HepG2 (cell line): ENCODE measurements around the gene SLC5A5. TPM values are rescaled to one million over a fixed set of nuclear protein-coding genes. Genes with fewer than 3 reads are reported as not detected.

Source experiments
- AGO1 ChIP-seq: fragments of 200-400 bp; formaldehyde crosslinking; IDR thresholded peaks from 2 replicates; pipeline ENCODE4 v1.6.1; 2017; ENCODE audit warnings: mild to moderate bottlenecking, low read depth, low read length, moderate library complexity; ENCODE audit not compliant: poor library complexity, severe bottlenecking
- ARID2 ChIP-seq: sonication (generic); formaldehyde crosslinking; IDR thresholded peaks from 2 replicates; pipeline ENCODE4 v1.8.1; 2022; ENCODE audit warnings: mild to moderate bottlenecking, missing genetic modification reagents, borderline replicate concordance
- ATF6 ChIP-seq: sonication (generic); formaldehyde crosslinking; conservative IDR thresholded peaks from 2 replicates; pipeline ENCODE4 v1.4.0; 2020; ENCODE audit warnings: missing genetic modification reagents
- TFAP4 ChIP-seq: sonication (generic); IDR thresholded peaks from 2 replicates; pipeline ENCODE4 v1.6.1; 2016; ENCODE audit warnings: low read depth, borderline replicate concordance
- WIZ ChIP-seq: sonication (generic); formaldehyde crosslinking; IDR thresholded peaks from 2 replicates; pipeline ENCODE4 v1.5.1; 2020; ENCODE audit warnings: mild to moderate bottlenecking, missing genetic modification reagents
- ZEB1 ChIP-seq: IDR thresholded peaks from 2 replicates; pipeline ENCODE4 v1.6.1; 2012; ENCODE audit warnings: mild to moderate bottlenecking, low read depth, inconsistent platforms; ENCODE audit not compliant: insufficient replicate concordance
- ZFYVE20 ChIP-seq: sonication (generic); formaldehyde crosslinking; IDR thresholded peaks from 2 replicates; pipeline ENCODE4 v1.8.0; 2023; ENCODE audit warnings: low read depth, mild to moderate bottlenecking, moderate library complexity, missing genetic modification reagents, borderline replicate concordance
- ZNF235 ChIP-seq: sonication (generic); formaldehyde crosslinking; IDR thresholded peaks from 2 replicates; pipeline ENCODE4 v1.8.1; 2023; ENCODE audit warnings: mild to moderate bottlenecking, missing genetic modification reagents, borderline replicate concordance
- ZNF274 ChIP-seq: sonication (generic); formaldehyde crosslinking; IDR thresholded peaks from 2 replicates; pipeline ENCODE4 v1.5.1; 2020; ENCODE audit warnings: mild to moderate bottlenecking, missing genetic modification reagents
- ZNF382 ChIP-seq: sonication (generic); formaldehyde crosslinking; IDR thresholded peaks from 2 replicates; pipeline ENCODE4 v1.5.0; 2020; ENCODE audit warnings: missing genetic modification reagents, mild to moderate bottlenecking, borderline replicate concordance
- ZNF570 ChIP-seq: sonication (generic); formaldehyde crosslinking; IDR thresholded peaks from 2 replicates; pipeline ENCODE4 v1.4.0; 2020; ENCODE audit warnings: mild to moderate bottlenecking, missing genetic modification reagents, borderline replicate concordance
- ZNF644 ChIP-seq: IDR thresholded peaks from 2 replicates; pipeline ENCODE4 v1.6.1; 2016; ENCODE audit warnings: low read depth
- ZNF720 ChIP-seq: sonication (generic); formaldehyde crosslinking; IDR thresholded peaks from 2 replicates; pipeline ENCODE4 v1.4.0; 2020; ENCODE audit warnings: missing genetic modification reagents
- polyA plus RNA-seq, 8 experiments: library from polyadenylated mRNA; depleted of rRNA in 3 of 8; stranded (reverse) in 7 of 8; unstranded in 1 of 8; fragments of >200 nt; fragmentation: Illumina TruSeq in 4 of 8; extraction: Trizol in 4 of 8; gene quantifications; 2 replicates each; pipeline versions ENCODE4 v1.2.1 to v1.2.3, GENCODE V29; 2011 to 2016; ENCODE audit warnings: low read depth in 4 of 8, missing spikeins in 1 of 8, mixed read lengths in 1 of 8; ENCODE audit not compliant: insufficient read depth in 1 of 8
- total RNA-seq, 5 experiments: library from RNA; depleted of rRNA; stranded (reverse); fragments of >200 nt; fragmentation: Illumina TruSeq; extraction: Trizol; gene quantifications; 2 replicates each; pipeline ENCODE4 v1.2.3, GENCODE V29; 2016; ENCODE audit warnings: low read depth in 1 of 5
- TF ChIP-seq, protein P1 (sequence below): sonication (generic); formaldehyde crosslinking; IDR thresholded peaks from 2 replicates; pipeline ENCODE4 v1.4.0; 2020; ENCODE audit warnings: missing genetic modification reagents
- TF ChIP-seq, protein P2 (sequence below): sonication (generic); formaldehyde crosslinking; IDR thresholded peaks from 2 replicates; pipeline ENCODE4 v1.5.0; 2020; ENCODE audit warnings: mild to moderate bottlenecking, missing genetic modification reagents, borderline replicate concordance

SLC5A5 gene
- total and polyA plus RNA-seq, 2 of the 13 experiments (the other 11 are each of a cell fraction or from before 2014, with no cell fraction given) = not detected

DNA sequence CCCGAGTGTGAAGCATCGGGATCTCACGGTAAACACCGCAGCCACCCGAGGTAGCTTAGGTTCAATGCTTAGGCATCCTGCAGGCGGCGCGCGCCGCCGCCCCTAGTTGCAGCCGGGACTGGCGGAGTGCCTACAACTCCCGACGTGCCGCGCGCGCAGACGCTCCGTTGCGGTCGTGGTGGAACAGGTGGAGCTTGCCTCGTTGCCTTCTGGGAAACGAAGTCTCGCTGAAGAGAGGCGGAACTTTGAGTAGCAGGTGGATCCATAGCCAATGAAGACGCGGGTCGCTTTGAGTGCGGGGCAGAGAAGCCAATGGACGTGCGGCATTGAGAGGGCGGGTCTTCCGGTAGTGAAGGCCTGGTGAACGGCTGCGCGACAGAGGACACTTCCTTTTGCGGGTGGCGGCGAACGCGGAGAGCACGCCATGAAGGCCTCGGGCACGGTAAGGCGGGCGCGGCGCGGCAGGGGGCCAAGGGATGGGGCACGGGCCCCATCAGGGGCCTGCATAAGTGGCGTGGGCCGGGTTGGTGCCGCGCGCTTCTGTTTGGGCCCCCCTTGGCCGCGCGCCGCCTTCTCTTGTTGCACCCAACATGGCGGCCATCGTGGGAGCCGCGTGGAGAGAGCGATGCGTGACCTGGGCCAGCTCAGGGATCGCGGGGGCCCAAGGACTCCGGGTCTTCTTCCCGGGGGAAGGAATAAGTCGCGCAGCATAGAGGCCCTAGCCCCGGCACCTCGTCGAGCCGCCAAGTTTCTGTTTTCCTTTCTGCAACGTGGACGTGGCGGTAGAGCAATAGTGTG is 12.0 kb upstream of the SLC5A5 start, which contains the start of gene RPL18A (continued):
- no peak for TF ChIP-seq ZNF570 (CRISPR knock-in tag)
- TF ChIP-seq AGO1 = peak; percentile 36
- TF ChIP-seq ZNF644 (CRISPR knock-in tag) = no peak
- TF ChIP-seq ZNF720 (CRISPR knock-in tag) = no peak
- TF ChIP-seq ZNF274 (CRISPR knock-in tag) = no peak
- no peak for TF ChIP-seq ZFYVE20 (CRISPR knock-in tag)
- peak; percentile 75; the same call in 1 of the 2 replicates for TF ChIP-seq TFAP4
- no peak for TF ChIP-seq ZNF382
- TF ChIP-seq, protein P1, sequence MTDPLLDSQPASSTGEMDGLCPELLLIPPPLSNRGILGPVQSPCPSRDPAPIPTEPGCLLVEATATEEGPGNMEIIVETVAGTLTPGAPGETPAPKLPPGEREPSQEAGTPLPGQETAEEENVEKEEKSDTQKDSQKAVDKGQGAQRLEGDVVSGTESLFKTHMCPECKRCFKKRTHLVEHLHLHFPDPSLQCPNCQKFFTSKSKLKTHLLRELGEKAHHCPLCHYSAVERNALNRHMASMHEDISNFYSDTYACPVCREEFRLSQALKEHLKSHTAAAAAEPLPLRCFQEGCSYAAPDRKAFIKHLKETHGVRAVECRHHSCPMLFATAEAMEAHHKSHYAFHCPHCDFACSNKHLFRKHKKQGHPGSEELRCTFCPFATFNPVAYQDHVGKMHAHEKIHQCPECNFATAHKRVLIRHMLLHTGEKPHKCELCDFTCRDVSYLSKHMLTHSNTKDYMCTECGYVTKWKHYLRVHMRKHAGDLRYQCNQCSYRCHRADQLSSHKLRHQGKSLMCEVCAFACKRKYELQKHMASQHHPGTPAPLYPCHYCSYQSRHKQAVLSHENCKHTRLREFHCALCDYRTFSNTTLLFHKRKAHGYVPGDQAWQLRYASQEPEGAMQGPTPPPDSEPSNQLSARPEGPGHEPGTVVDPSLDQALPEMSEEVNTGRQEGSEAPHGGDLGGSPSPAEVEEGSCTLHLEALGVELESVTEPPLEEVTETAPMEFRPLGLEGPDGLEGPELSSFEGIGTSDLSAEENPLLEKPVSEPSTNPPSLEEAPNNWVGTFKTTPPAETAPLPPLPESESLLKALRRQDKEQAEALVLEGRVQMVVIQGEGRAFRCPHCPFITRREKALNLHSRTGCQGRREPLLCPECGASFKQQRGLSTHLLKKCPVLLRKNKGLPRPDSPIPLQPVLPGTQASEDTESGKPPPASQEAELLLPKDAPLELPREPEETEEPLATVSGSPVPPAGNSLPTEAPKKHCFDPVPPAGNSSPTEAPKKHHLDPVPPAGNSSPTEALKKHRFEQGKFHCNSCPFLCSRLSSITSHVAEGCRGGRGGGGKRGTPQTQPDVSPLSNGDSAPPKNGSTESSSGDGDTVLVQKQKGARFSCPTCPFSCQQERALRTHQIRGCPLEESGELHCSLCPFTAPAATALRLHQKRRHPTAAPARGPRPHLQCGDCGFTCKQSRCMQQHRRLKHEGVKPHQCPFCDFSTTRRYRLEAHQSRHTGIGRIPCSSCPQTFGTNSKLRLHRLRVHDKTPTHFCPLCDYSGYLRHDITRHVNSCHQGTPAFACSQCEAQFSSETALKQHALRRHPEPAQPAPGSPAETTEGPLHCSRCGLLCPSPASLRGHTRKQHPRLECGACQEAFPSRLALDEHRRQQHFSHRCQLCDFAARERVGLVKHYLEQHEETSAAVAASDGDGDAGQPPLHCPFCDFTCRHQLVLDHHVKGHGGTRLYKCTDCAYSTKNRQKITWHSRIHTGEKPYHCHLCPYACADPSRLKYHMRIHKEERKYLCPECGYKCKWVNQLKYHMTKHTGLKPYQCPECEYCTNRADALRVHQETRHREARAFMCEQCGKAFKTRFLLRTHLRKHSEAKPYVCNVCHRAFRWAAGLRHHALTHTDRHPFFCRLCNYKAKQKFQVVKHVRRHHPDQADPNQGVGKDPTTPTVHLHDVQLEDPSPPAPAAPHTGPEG (CRISPR knock-in tag) = no peak; the same call in 1 of the 2 replicates
- no peak for TF ChIP-seq ZEB1
- no peak for TF ChIP-seq ZNF235 (CRISPR knock-in tag)
- TF ChIP-seq, protein P2, sequence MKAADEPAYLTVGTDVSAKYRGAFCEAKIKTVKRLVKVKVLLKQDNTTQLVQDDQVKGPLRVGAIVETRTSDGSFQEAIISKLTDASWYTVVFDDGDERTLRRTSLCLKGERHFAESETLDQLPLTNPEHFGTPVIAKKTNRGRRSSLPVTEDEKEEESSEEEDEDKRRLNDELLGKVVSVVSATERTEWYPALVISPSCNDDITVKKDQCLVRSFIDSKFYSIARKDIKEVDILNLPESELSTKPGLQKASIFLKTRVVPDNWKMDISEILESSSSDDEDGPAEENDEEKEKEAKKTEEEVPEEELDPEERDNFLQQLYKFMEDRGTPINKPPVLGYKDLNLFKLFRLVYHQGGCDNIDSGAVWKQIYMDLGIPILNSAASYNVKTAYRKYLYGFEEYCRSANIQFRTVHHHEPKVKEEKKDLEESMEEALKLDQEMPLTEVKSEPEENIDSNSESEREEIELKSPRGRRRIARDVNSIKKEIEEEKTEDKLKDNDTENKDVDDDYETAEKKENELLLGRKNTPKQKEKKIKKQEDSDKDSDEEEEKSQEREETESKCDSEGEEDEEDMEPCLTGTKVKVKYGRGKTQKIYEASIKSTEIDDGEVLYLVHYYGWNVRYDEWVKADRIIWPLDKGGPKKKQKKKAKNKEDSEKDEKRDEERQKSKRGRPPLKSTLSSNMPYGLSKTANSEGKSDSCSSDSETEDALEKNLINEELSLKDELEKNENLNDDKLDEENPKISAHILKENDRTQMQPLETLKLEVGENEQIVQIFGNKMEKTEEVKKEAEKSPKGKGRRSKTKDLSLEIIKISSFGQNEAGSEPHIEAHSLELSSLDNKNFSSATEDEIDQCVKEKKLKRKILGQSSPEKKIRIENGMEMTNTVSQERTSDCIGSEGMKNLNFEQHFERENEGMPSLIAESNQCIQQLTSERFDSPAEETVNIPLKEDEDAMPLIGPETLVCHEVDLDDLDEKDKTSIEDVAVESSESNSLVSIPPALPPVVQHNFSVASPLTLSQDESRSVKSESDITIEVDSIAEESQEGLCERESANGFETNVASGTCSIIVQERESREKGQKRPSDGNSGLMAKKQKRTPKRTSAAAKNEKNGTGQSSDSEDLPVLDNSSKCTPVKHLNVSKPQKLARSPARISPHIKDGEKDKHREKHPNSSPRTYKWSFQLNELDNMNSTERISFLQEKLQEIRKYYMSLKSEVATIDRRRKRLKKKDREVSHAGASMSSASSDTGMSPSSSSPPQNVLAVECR = peak; percentile 91
- TF ChIP-seq WIZ = peak; percentile 29; the same call in 1 of the 2 replicates
- no peak for TF ChIP-seq ATF6 (CRISPR knock-in tag)
- TF ChIP-seq ARID2 = no peak
